ENCODE measurements around the gene UBTD1. TPM values are rescaled to one million over a fixed set of nuclear protein-coding genes. Genes with fewer than 3 reads are reported as not detected.
"Not testable (repeated sequence)": the region's sequence is repeated elsewhere in the genome, so short reads cannot be mapped to it uniquely, and the experiment has no call there.

UBTD1 gene
- total and polyA plus RNA-seq, 2 experiments from 2014 or later: 9.5 to 15.8 TPM

- Histone ChIP-seq H3K36me3 (no peaks in the 10 kb centered on the region), H3K9me3 (ENCODE audit: low read depth) (no peaks in the 10 kb centered on the region), H3K27ac (peak overlapping the region; percentile 77), H3K4me1 (ENCODE audit: low read depth) (peaks cover 22% of the 10 kb centered on the region), H3K4me3 (no peak overlapping the region), H3K27me3 (no peaks in the 10 kb centered on the region)
- DNase-seq (ENCODE audit: low read depth in 1 of 2, low spot score in 1 of 2): no peak
- no peak for TF ChIP-seq CTCF (IDR thresholded peaks at IDR 0.05; ENCODE audit: low read depth, low read length)
These were observed 51.8 kb downstream of the UBTD1 start for GRCh38 chr10:97550336-97551149.

- H3K27ac ChIP-seq: no peak overlapping the region
- H3K9me3 ChIP-seq (ENCODE audit: low read depth): no peaks in the 10 kb centered on the region
- H3K36me3 ChIP-seq: no peaks in the 10 kb centered on the region
- DNase-seq (ENCODE audit: low read depth in 1 of 2, low spot score in 1 of 2): peak in 1 of 2 donors; percentile 37
- no peaks in the 10 kb centered on the region for H3K27me3 ChIP-seq
- no peak for TF ChIP-seq CTCF (IDR thresholded peaks at IDR 0.05; ENCODE audit: low read depth, low read length)
- peaks cover 22% of the 10 kb centered on the region for H3K4me1 ChIP-seq (ENCODE audit: low read depth)
- no peak overlapping the region for H3K4me3 ChIP-seq
These were observed 52.5 kb downstream of the UBTD1 start for GRCh38 chr10:97551271-97551670.

GRCh38 chr10:97553575-97554031 lies 54.9 kb downstream of the UBTD1 start:
- Histone ChIP-seq H3K4me3 (no peak overlapping the region), H3K9me3 (ENCODE audit: low read depth) (no peaks in the 10 kb centered on the region), H3K4me1 (ENCODE audit: low read depth) (peaks cover 22% of the 10 kb centered on the region), H3K36me3 (no peaks in the 10 kb centered on the region), H3K27me3 (no peaks in the 10 kb centered on the region), H3K27ac (no peak overlapping the region)
- peak; percentile 94 for TF ChIP-seq CTCF (IDR thresholded peaks at IDR 0.05; ENCODE audit: low read depth, low read length)
- DNase-seq (ENCODE audit: low read depth in 1 of 2, low spot score in 1 of 2): peak; percentile 77 to 80

GRCh38 chr10:97554336-97554735 lies 55.6 kb downstream of the UBTD1 start:
- peaks cover 22% of the 10 kb centered on the region for H3K4me1 ChIP-seq (ENCODE audit: low read depth)
- H3K9me3 ChIP-seq (ENCODE audit: low read depth); H3K36me3 ChIP-seq; H3K27me3 ChIP-seq; DNase-seq (ENCODE audit: low read depth in 1 of 2, low spot score in 1 of 2); H3K27ac ChIP-seq; H3K4me3 ChIP-seq: not testable (repeated sequence)

- H3K36me3 ChIP-seq; H3K27ac ChIP-seq; H3K4me3 ChIP-seq; DNase-seq (ENCODE audit: low read depth in 1 of 2, low spot score in 1 of 2); H3K9me3 ChIP-seq (ENCODE audit: low read depth); H3K27me3 ChIP-seq: not testable (repeated sequence)
- H3K4me1 ChIP-seq (ENCODE audit: low read depth): peaks cover 10% of the 10 kb centered on the region
These were observed 56.8 kb downstream of the UBTD1 start for GRCh38 chr10:97555541-97555940.

GRCh38 chr10:97560731-97561381 lies 62.1 kb downstream of the UBTD1 start:
- H3K4me3 ChIP-seq; H3K27ac ChIP-seq; H3K4me1 ChIP-seq (ENCODE audit: low read depth); DNase-seq (ENCODE audit: low read depth in 1 of 2, low spot score in 1 of 2); H3K27me3 ChIP-seq; H3K36me3 ChIP-seq; H3K9me3 ChIP-seq (ENCODE audit: low read depth): not testable (repeated sequence)

- H3K9me3 ChIP-seq (ENCODE audit: low read depth); H3K27ac ChIP-seq; DNase-seq (ENCODE audit: low read depth in 1 of 2, low spot score in 1 of 2); H3K4me3 ChIP-seq; H3K27me3 ChIP-seq; H3K4me1 ChIP-seq (ENCODE audit: low read depth); H3K36me3 ChIP-seq: not testable (repeated sequence)
These were observed 62.8 kb downstream of the UBTD1 start for GRCh38 chr10:97561386-97562077.

- not testable (repeated sequence) for H3K4me1 ChIP-seq (ENCODE audit: low read depth); H3K27ac ChIP-seq; H3K27me3 ChIP-seq; H3K9me3 ChIP-seq (ENCODE audit: low read depth); DNase-seq (ENCODE audit: low read depth in 1 of 2, low spot score in 1 of 2); H3K4me3 ChIP-seq; H3K36me3 ChIP-seq
These were observed 63.6 kb downstream of the UBTD1 start for GRCh38 chr10:97562329-97562728.

Data from cardiac muscle cell (in vitro differentiated cells and primary cell).